ENCODE measurements around the gene DECR2.

Gene DECR2

DNA sequence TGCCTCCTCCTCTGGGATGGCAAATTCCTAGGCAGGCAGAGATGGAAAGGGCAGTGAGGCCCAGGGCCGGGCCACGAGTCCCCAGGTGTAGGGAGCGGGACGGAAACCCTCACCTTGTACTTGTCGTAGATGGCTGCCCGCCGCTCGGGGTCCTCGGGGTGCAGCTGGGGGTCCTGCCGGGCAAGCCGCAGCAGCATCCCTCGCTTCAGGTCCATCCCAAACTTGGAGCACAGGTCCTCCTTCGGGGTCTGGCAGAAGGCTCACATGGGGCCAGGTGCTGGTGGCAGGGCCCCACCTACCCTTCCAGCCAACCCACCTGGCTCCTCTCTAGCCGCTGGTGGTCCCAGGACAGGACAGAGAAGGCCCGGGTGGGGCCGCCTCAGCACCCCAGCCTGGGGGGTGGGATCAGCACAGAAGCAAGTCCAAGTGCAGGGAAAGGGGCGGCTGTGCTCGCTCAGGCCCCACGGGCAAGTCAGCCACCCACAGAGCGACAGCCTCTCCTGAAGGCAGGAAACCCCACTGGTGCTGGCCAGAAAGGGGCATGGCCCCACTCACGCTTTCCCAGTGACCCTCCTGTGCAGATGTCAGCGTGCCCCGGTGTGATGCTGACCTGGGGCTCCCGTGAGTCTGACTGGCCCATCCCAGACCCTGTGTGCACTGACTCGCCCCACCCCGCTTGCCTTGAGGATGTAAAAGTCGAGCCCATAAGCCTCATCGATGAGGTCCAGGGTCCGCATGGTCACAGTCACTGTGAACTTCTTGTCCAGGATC is 33.1 kb upstream of the DECR2 start:
- no peaks in the 10 kb centered on the region for H3K9me3 ChIP-seq (ENCODE audit: control insufficient read depth in 1 of 2, low read length in 2 of 2)
- no peak overlapping the region for H3K9ac ChIP-seq (ENCODE audit: low read depth in 1 of 2, low read length in 2 of 2)
- peaks cover 10 to 46% of the 10 kb centered on the region in 2 donors for H3K36me3 ChIP-seq (ENCODE audit: control insufficient read depth in 1 of 2, insufficient read depth in 2 of 2, low read length in 2 of 2)
- peaks cover 3% of the 10 kb centered on the region in 2 donors for H3K27me3 ChIP-seq (ENCODE audit: control insufficient read depth in 1 of 2, insufficient read depth in 2 of 2, low read length in 2 of 2)
- H3K4me3 ChIP-seq (ENCODE audit: low read depth in 1 of 2, low read length in 2 of 2), result no peak overlapping the region
- peaks cover 14 to 15% of the 10 kb centered on the region in 2 donors for H3K4me1 ChIP-seq (ENCODE audit: control insufficient read depth in 1 of 2, insufficient read depth in 2 of 2, low read length in 2 of 2)
- H3K27ac ChIP-seq (ENCODE audit: low read depth, low read length), result no peak overlapping the region

DNA sequence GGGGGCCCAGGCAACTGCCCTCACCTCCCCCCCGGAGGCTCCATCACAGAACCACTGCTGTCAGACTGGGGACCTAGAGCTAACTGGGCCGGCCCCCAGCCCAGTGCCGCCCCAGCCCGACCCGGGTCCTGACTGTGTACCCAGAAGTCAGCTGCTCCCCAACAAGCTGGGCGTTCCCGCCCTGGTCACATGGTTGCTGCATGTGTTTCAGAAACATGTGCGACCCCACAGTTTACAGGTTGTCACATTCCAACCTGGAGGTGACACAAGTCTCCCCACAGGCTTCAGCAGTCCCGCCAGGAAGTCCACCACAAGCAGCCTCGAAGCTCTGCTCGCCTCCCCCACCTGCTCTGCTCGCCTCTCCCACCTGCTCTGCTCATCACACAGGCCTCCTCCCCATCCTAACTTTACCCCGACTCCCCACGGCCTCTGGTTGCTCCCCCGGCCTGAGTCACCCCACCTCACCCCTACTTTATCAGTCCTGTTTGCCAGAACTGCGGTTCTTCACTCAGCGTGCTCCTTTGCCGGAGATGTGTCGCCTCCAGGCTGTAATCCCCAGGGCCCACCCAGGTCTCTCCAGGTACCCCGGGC is 32.3 kb upstream of the DECR2 start:
- Histone ChIP-seq H3K9ac (ENCODE audit: low read depth in 1 of 2, low read length in 2 of 2) (no peak overlapping the region), H3K36me3 (ENCODE audit: control insufficient read depth in 1 of 2, insufficient read depth in 2 of 2, low read length in 2 of 2) (peaks cover 14 to 53% of the 10 kb centered on the region in 2 donors), H3K4me3 (ENCODE audit: low read depth in 1 of 2, low read length in 2 of 2) (peak overlapping the region; percentile 35 to 48), H3K27ac (ENCODE audit: low read depth, low read length) (no peak overlapping the region), H3K9me3 (ENCODE audit: control insufficient read depth in 1 of 2, low read length in 2 of 2) (no peaks in the 10 kb centered on the region), H3K4me1 (ENCODE audit: control insufficient read depth in 1 of 2, insufficient read depth in 2 of 2, low read length in 2 of 2) (peaks cover 14 to 15% of the 10 kb centered on the region in 2 donors), H3K27me3 (ENCODE audit: control insufficient read depth in 1 of 2, insufficient read depth in 2 of 2, low read length in 2 of 2) (no peaks in the 10 kb centered on the region)

DNA sequence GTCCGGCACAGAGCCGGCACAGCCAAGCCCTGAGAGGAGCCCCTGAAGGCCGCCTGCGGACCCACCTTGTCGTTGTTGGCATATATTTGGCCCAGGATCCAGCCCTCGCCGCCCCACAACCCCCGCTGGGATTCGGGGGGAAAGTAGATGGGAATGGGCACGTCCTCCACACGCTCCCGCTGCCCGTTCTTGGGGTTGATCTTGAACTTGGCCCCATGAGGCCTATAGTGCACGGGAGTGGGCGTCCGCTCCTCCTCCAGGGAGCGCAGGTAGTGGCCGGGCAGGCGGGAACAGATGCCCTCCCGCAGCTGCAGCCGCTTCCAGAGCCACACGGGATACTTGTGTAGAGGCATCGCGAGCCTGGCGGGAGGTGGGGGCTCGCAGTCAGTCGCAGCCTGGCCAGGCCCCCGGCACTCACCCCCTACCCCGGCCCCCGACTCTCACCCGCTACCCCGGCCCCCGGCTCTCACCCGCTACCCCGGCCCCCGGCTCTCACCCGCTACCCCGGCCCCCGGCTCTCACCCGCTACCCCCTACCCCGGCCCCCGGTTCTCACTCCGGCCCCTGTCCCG is 31.7 kb upstream of the DECR2 start:
- Histone ChIP-seq H3K27ac (ENCODE audit: low read depth, low read length) (no peak overlapping the region), H3K9ac (ENCODE audit: low read depth in 1 of 2, low read length in 2 of 2) (no peak overlapping the region), H3K9me3 (ENCODE audit: control insufficient read depth in 1 of 2, low read length in 2 of 2) (no peaks in the 10 kb centered on the region), H3K36me3 (ENCODE audit: control insufficient read depth in 1 of 2, insufficient read depth in 2 of 2, low read length in 2 of 2) (peaks cover 14 to 59% of the 10 kb centered on the region in 2 donors), H3K4me1 (ENCODE audit: control insufficient read depth in 1 of 2, insufficient read depth in 2 of 2, low read length in 2 of 2) (peaks cover 14 to 15% of the 10 kb centered on the region in 2 donors), H3K4me3 (ENCODE audit: low read depth in 1 of 2, low read length in 2 of 2) (peak overlapping the region; percentile 35 to 48), H3K27me3 (ENCODE audit: control insufficient read depth in 1 of 2, insufficient read depth in 2 of 2, low read length in 2 of 2) (no peaks in the 10 kb centered on the region)

DNA sequence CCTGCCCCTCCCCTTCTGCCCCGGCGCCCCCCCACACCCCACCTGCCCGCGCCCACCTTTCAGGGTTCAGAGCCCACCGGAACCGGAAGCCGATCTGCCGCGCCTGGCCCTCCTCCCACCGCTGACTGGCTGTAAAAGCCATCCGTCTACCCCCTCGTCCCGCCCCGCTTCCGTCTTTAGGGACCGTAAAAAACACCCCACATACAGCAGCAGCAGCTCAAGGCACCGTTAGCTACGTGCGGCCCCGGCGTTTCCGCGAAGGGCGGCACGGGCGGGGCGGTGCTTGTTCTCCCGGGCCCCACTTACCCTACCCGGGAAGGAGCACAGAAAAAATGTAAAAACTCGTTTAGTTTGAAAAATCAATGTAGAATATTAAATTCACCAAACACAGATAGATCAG is 31.2 kb upstream of the DECR2 start, which contains the start of gene MRPL28:
Gene MRPL28, minus strand, starts transcription at position 96 of the 400 bp plus-strand sequence. CDS start 320 bp downstream, outside the sequence.
- Histone ChIP-seq H3K27ac (ENCODE audit: low read depth, low read length) (peak within 1 kb of the TSS; percentile 62), H3K4me1 (ENCODE audit: control insufficient read depth in 1 of 2, insufficient read depth in 2 of 2, low read length in 2 of 2) (peaks cover 14 to 15% of the 10 kb centered on the region in 2 donors), H3K4me3 (ENCODE audit: low read depth in 1 of 2, low read length in 2 of 2) (peak within 1 kb of the TSS; percentile 48 to 55), H3K27me3 (ENCODE audit: control insufficient read depth in 1 of 2, insufficient read depth in 2 of 2, low read length in 2 of 2) (no peaks in the 10 kb centered on the region), H3K36me3 (ENCODE audit: control insufficient read depth in 1 of 2, insufficient read depth in 2 of 2, low read length in 2 of 2) (peaks cover 14 to 63% of the 10 kb centered on the region in 2 donors), H3K9me3 (ENCODE audit: control insufficient read depth in 1 of 2, low read length in 2 of 2) (no peaks in the 10 kb centered on the region), H3K9ac (ENCODE audit: low read depth in 1 of 2, low read length in 2 of 2) (peak within 1 kb of the TSS; percentile 25 to 51)

DNA sequence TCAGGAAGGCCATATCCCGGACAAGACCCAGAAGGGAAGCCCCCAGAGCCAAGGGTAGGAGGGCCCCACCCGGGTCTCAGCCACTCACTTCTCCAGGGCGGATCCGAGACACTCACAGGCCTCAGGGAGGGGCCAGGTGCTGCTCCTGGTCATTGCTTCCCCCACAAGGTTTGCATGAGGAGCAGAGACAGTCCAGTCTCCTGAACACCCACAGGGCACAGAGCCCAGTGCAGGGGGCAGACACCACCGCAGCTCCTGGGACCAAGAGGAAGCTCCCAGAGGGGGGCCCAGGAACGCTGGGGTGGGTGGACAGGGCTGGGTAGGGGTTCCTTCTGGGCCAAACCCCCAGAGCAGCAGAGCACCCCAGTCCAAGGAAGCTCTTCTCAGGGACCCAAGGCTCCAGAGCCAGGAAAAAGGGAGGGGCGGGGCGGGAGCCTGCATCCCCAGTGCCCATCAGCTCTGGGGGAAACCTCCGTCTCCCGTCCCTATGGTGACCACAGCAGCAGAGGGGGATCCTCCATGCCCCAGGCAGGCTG is 30.6 kb upstream of the DECR2 start:
- H3K27ac ChIP-seq (ENCODE audit: low read depth, low read length), result peak overlapping the region; percentile 62
- no peaks in the 10 kb centered on the region for H3K9me3 ChIP-seq (ENCODE audit: control insufficient read depth in 1 of 2, low read length in 2 of 2)
- peaks cover 14 to 15% of the 10 kb centered on the region in 2 donors for H3K4me1 ChIP-seq (ENCODE audit: control insufficient read depth in 1 of 2, insufficient read depth in 2 of 2, low read length in 2 of 2)
- peak overlapping the region; percentile 25 to 51 for H3K9ac ChIP-seq (ENCODE audit: low read depth in 1 of 2, low read length in 2 of 2)
- H3K36me3 ChIP-seq (ENCODE audit: control insufficient read depth in 1 of 2, insufficient read depth in 2 of 2, low read length in 2 of 2), result peaks cover 16 to 66% of the 10 kb centered on the region in 2 donors
- H3K27me3 ChIP-seq (ENCODE audit: control insufficient read depth in 1 of 2, insufficient read depth in 2 of 2, low read length in 2 of 2), result no peaks in the 10 kb centered on the region
- H3K4me3 ChIP-seq (ENCODE audit: low read depth in 1 of 2, low read length in 2 of 2), result peak overlapping the region; percentile 28 to 55

DNA sequence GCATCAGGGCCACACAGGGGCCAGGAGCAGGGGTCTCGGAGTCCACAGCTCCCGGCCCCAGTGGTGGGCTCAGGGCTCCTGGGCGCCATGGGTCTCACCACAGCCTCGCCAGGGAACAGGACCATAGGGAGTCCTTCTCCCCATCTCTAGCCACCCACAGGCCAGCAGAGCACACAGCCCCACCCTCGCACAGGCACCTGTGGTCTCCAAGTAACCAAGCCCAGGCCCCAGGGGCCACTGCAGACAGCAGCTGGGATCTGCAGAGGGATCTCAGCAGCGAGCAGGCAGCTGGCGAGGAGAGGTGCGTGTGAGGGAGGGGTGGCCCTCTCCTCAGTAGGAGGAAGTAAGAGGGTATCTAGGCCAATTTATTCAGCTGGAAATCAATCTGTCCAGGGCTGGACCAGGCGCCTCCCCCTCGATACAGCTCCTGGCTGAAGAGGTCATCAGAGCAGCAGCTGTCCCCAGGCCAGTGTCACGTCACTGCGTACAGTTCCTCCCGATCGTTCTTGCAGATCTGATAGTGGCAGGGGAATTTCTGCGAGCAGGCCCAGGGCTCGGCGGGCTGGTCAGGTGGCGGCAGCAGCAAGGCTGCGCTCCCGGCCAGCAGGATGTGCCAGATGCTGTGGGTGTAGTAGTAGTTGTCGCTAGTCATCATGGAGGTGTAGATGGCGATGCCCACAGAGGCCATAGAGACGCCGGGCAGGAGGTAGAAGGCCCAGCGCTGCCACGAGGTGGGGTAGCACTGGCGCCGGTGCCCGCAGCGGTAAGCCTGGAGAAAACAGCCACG is 30.0 kb upstream of the DECR2 start:
- Histone ChIP-seq H3K27me3 (ENCODE audit: control insufficient read depth in 1 of 2, insufficient read depth in 2 of 2, low read length in 2 of 2) (no peaks in the 10 kb centered on the region), H3K4me3 (ENCODE audit: low read depth in 1 of 2, low read length in 2 of 2) (no peak overlapping the region), H3K27ac (ENCODE audit: low read depth, low read length) (no peak overlapping the region), H3K36me3 (ENCODE audit: control insufficient read depth in 1 of 2, insufficient read depth in 2 of 2, low read length in 2 of 2) (peaks cover 16 to 70% of the 10 kb centered on the region in 2 donors), H3K9ac (ENCODE audit: low read depth in 1 of 2, low read length in 2 of 2) (no peak overlapping the region), H3K9me3 (ENCODE audit: control insufficient read depth in 1 of 2, low read length in 2 of 2) (no peaks in the 10 kb centered on the region), H3K4me1 (ENCODE audit: control insufficient read depth in 1 of 2, insufficient read depth in 2 of 2, low read length in 2 of 2) (peaks cover 14 to 15% of the 10 kb centered on the region in 2 donors)

DNA sequence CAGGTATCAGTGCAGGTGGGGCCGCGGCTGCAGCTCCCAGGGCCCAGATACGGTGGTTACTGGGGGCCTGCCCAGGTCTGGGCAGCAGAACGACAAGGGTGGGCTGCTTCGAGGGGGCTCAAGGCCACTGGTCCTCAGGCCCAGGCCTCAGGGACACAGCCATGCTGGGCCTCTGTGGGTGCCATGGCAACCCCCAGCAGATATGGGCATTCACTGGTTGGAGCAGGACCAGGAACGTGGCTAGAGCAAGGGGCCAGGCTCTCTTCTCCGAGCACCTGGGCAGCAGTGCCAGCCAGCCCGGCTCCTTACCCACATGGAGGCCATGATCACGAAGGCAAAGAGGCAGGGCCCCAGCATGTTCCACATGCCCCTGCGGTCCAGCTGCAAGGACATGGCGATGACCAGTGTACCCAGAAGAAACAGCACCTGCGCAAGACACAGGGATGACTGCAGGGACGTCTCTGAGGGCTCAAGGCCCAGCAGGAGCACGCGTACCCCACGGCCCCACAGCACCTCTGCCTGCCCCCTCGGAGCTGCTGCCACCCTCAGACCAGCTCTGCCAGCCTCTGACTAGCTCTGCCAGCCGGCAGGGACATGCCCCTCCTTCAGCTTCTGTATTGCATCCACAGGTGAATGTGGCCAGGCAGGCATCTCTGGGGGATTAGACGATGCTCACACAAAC is 29.2 kb upstream of the DECR2 start:
- Histone ChIP-seq H3K36me3 (ENCODE audit: control insufficient read depth in 1 of 2, insufficient read depth in 2 of 2, low read length in 2 of 2) (peaks cover 15 to 71% of the 10 kb centered on the region in 2 donors), H3K9me3 (ENCODE audit: control insufficient read depth in 1 of 2, low read length in 2 of 2) (no peaks in the 10 kb centered on the region), H3K9ac (ENCODE audit: low read depth in 1 of 2, low read length in 2 of 2) (no peak overlapping the region), H3K4me3 (ENCODE audit: low read depth in 1 of 2, low read length in 2 of 2) (no peak overlapping the region), H3K27me3 (ENCODE audit: control insufficient read depth in 1 of 2, insufficient read depth in 2 of 2, low read length in 2 of 2) (no peaks in the 10 kb centered on the region), H3K4me1 (ENCODE audit: control insufficient read depth in 1 of 2, insufficient read depth in 2 of 2, low read length in 2 of 2) (peaks cover 14 to 15% of the 10 kb centered on the region in 2 donors), H3K27ac (ENCODE audit: low read depth, low read length) (no peak overlapping the region)

DNA sequence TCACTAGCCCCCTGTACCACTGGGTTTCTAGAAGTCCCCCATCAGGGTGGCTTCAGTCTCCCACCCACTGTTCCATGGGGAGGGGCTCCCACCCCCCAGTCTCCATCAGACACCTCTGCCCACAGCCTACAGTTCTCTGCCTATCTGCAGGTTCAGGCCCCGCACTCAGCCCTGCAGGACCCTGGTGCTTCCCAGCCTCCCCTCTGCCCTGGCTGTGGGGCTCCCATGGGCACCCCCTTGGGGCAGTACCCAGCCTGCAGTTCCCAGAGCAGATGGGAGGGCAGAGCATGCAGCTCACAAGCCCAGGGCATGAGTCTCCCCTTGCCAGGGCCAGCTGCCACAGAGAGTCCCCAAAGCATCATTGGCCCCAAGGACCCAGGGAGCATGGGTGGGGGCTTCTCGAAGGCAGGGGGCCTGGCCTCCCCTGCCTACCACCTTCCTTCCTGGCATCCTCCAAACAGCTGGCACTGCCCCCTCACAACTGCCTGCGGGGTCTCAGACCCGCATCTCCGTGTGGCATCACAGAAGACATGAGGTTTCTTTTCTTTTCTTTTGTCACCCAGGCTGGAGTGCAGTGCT is 28.6 kb upstream of the DECR2 start:
- peaks cover 9 to 65% of the 10 kb centered on the region in 2 donors for H3K36me3 ChIP-seq (ENCODE audit: control insufficient read depth in 1 of 2, insufficient read depth in 2 of 2, low read length in 2 of 2)
- H3K9ac ChIP-seq (ENCODE audit: low read depth in 1 of 2, low read length in 2 of 2), result no peak overlapping the region
- no peak overlapping the region for H3K4me3 ChIP-seq (ENCODE audit: low read depth in 1 of 2, low read length in 2 of 2)
- H3K27me3 ChIP-seq (ENCODE audit: control insufficient read depth in 1 of 2, insufficient read depth in 2 of 2, low read length in 2 of 2), result no peaks in the 10 kb centered on the region
- H3K4me1 ChIP-seq (ENCODE audit: control insufficient read depth in 1 of 2, insufficient read depth in 2 of 2, low read length in 2 of 2), result peaks cover 14 to 15% of the 10 kb centered on the region in 2 donors
- no peak overlapping the region for H3K27ac ChIP-seq (ENCODE audit: low read depth, low read length)
- H3K9me3 ChIP-seq (ENCODE audit: control insufficient read depth in 1 of 2, low read length in 2 of 2), result no peaks in the 10 kb centered on the region

Data from duodenal mucosa (tissue), 2 donors.